Thyroid gland (tissue), 4 donors: ENCODE measurements around the gene ATRN.

ENCODE experiments used
- POLR2A ChIP-seq, 2 donors: fragments of 450-650 bp; IDR thresholded peaks; one replicate each; pipeline ENCODE4 v1.6.1; 2017; ENCODE audit warnings: antibody characterized with exemption in 2 of 2, mild to moderate bottlenecking in 2 of 2, moderate library complexity in 1 of 2
- TF ChIP-seq, protein P1 (sequence below), 6 experiments: fragments of 200-600 bp in 3 of 6; fragments of 450-650 bp in 3 of 6; sonication (generic) in 3 of 6; IDR thresholded peaks; one replicate each; pipeline ENCODE4 v1.5.1; 2016 to 2019; ENCODE audit warnings: antibody characterized with exemption in 6 of 6, mild to moderate bottlenecking in 2 of 6, inconsistent platforms in 1 of 6, moderate library complexity in 1 of 6

DNA sequence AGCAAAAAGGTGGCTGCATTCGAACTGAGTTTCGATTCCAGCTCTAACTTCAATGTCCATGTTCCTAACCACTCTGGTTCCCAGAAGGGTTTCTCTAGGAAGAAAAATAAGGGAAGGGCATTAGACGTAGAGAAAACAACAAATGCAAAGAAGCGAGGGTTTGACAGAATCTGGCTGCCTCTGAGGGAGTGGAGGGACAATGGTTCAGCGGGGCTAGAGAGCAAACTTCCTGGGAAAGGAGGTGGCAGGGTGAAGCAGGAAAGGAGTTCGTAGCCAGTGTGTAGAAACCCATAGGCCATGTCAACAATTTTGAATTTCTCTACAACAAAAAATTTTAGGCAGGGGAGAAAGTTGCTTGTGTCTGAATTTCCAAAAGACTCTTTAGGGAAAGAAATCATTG, 48.8 kb upstream of the ATRN start:
- TF ChIP-seq, protein P1, sequence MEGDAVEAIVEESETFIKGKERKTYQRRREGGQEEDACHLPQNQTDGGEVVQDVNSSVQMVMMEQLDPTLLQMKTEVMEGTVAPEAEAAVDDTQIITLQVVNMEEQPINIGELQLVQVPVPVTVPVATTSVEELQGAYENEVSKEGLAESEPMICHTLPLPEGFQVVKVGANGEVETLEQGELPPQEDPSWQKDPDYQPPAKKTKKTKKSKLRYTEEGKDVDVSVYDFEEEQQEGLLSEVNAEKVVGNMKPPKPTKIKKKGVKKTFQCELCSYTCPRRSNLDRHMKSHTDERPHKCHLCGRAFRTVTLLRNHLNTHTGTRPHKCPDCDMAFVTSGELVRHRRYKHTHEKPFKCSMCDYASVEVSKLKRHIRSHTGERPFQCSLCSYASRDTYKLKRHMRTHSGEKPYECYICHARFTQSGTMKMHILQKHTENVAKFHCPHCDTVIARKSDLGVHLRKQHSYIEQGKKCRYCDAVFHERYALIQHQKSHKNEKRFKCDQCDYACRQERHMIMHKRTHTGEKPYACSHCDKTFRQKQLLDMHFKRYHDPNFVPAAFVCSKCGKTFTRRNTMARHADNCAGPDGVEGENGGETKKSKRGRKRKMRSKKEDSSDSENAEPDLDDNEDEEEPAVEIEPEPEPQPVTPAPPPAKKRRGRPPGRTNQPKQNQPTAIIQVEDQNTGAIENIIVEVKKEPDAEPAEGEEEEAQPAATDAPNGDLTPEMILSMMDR (IDR thresholded peaks at IDR 0.05), result no peak
- TF ChIP-seq POLR2A (IDR thresholded peaks at IDR 0.05), result no peak
